HS-27A (cell line): ENCODE measurements around the gene MEGF11.

ENCODE experiments used
- DNase-seq: peaks from one replicate; pipeline ENCODE4 v3.0.0-alpha.2; 2012; ENCODE audit warnings: low read depth, missing footprints

The MEGF11 gene

GRCh38 chr15:66139591-66140207 is 113.9 kb downstream of the MEGF11 start:
- no peak for DNase-seq

- no peak for DNase-seq
Measured at GRCh38 chr15:66138892-66139590, 114.5 kb downstream of the MEGF11 start.

- no peak for DNase-seq
Measured at GRCh38 chr15:66138096-66138783, 115.3 kb downstream of the MEGF11 start.

- no peak for DNase-seq
Measured at GRCh38 chr15:66136948-66137347, 116.6 kb downstream of the MEGF11 start.

DNA sequence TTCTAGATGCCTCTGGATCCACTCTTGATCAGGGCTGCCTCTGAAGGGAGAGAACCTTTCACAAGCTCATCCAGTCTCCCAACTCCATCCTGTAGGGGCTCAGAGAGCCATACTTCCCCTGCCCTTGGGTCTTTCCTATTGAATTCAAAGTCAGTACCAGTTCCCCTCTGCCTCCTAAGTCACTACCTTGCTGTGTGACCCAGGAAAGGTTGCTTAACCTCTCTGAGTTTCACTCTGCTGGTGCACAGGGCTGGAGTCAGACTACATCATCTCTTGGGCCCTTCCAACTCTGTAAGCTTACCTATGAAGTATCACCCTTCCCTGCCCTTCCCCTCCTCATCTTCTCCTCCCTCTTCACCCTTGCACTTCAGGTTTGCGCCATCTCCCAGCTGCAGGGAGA is 117.9 kb downstream of the MEGF11 start:
- DNase-seq, result no peak

DNA sequence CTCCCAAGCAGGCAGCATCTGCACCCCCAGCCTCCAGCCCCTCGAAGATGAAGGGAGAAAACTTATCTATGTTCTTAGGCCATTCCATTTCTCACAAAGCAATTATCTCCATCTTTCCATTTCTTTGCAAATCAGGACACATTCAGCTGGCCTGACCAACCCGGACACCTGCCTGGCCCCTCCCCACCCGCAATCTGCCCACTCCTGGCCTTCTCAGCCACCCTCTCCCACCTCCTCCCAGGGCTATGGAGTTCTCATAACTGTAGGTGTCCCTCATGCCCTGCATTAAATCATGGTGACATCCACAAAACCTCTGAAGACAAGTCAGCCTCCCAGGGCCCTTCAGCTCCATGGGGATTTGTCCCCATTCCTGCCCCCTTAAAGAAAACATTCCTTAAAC is 119.3 kb downstream of the MEGF11 start:
- no peak for DNase-seq

DNA sequence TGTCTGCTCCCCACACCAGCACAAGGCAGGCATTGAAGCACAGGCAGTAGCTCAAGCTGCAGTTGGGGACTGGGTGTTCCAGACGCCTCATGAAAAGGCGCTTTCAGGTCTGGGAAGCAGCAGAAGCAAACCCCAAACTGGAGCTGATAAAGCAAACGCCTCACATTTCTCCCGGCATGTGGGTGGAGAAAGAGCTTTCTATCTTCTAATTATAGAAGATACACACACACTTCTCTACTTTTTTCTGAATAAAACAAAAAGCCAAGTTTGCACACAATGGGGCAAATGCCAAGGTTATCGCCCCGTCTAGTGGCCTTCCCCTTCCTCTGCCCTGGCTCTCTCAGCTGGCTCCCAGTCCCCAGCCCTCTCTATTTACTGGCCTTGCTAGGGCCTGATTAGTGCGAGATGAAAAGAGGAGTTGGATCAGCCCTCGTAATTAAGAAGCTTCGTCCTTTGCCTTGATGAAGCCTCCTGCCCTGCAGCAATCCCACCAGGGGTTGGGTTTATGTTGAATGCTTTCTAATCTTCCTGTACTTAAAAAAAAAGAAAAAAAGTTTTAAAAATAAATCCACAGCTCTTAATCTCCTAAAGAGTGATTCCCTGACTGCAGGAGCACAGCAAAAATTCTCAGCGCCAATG is 120.2 kb downstream of the MEGF11 start:
- DNase-seq, result no peak

DNA sequence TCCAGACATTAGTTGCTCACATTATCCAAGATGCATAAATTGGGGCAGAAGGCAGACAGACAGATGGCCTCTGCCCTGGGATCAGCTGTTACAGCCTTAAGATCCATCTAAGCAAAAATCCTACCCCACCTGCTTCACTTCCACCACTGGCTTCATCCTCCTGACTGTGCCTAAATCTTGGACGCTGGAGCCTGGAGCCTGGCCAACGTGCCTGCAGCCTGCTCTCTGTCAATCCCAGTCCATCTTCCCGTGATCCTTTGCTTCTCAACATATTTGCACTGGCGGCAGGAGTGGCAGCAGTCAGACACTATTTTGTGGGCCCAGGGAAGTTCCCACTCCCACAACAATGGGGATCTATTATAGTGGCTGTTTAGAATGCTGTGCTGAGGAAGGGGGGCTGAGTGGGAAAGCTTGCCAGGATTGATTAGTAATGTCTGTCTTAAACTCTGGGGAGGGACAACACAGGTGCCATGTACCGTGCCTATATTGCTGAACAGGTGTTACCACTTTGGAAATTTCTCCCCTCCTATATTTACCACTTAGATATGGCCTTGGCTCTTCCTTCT is 121.2 kb downstream of the MEGF11 start:
- no peak for DNase-seq

DNA sequence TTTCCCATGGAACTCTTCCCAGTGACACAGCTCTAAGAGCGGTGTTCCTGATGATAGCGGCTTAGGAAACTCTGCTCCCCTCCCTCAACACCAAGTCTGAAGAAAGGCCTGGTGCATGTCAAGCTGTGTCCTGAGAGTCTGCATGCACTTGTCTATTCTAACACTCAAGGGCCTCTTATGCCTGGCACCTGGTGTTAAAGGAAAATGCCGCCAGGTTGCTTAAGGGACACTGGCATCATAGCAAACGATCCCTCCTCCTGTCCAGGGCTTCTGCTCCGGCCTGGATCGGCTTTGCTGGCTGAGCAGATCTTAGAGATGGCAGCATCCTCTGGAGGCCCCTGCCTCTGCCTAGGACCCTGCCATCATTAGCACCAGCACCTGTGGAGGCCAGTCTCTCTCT is 121.7 kb downstream of the MEGF11 start:
- no peak for DNase-seq

DNA sequence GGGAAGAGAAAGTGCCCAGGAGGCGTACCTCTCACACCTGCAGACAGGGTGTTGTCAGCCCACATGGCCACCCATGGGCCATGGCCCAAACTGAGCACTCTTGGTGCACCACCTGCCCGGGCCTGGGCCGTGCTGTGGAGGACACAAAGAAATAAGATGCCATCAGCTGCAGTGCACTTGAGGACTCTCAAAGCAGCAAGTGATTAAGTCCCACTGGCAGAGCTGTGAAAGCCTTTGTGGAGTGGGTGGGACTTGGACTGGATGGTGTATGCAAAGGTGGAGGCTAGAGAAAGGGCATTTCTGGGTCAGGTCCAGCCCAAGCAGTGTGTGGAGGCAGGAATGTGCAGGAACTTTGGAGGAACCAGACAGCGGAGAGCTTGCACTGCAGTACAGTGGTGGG is 122.3 kb downstream of the MEGF11 start:
- no peak for DNase-seq

DNA sequence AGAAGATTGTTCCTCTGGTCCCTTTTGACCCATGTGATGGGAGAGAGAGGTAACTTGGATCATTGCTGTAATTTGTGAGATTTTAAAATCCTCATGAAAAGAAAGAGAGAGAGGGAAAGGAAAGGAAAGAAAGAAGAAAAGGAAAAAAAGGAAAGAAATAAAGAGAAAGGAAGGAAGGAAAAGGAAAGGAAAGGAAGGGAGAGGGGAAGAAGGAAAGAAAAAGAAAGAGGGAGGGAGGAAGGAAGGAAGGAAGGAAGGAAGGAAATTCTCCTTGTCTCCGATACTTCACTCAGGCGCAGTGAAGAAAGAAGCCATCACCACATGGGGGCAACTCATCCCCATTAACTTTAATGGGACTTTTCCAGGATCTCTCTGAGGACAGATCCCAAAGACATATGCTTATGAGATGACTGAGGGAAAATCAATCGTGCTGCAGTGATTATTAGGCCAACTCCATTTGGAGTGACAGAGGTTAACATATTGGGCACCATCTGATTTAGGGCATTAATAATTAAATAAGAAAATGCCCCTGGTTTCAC is 123.0 kb downstream of the MEGF11 start:
- no peak for DNase-seq

GRCh38 chr15:66129586-66129985 is 124.0 kb downstream of the MEGF11 start:
- no peak for DNase-seq

DNA sequence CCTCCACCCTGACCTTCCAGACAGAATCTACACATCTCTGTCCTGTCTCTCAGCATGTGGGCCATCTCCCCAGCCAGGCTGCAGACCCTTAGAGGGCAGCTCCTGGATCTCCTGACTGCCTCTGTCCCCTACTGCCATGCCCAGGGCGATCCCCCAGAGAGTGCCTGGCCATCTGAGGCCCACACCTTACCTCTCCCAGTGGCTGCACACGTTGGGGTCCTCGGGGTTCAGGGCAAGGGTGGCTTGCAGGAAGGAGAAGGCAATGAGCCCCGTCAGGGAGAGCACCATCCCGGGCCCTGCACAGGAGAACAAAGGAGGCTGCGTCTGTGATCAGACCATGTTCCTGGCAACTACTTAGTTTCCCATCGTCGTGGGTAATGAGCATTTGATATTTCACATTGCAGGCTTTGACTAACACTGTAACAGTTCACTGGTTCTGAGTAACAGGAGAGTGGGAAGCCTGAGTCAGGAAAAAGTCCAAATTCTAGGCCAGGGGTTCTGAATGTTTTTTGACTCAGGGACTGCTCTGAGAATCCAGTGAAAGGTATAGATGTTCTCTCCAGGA is 125.4 kb downstream of the MEGF11 start:
- DNase-seq, result no peak

GRCh38 chr15:66126456-66126855 is 127.1 kb downstream of the MEGF11 start:
- no peak for DNase-seq

GRCh38 chr15:66126031-66126441 is 127.5 kb downstream of the MEGF11 start:
- no peak for DNase-seq

GRCh38 chr15:66124651-66125050 is 128.9 kb downstream of the MEGF11 start:
- DNase-seq, result no peak

- DNase-seq, result no peak
Measured at GRCh38 chr15:66123799-66124198, 129.8 kb downstream of the MEGF11 start.

GRCh38 chr15:66120422-66120821 is 133.1 kb downstream of the MEGF11 start:
- no peak for DNase-seq

- no peak for DNase-seq
Measured at GRCh38 chr15:66117841-66118240, 135.7 kb downstream of the MEGF11 start.

- DNase-seq, result no peak
Measured at GRCh38 chr15:66115568-66116206, 137.9 kb downstream of the MEGF11 start.

DNA sequence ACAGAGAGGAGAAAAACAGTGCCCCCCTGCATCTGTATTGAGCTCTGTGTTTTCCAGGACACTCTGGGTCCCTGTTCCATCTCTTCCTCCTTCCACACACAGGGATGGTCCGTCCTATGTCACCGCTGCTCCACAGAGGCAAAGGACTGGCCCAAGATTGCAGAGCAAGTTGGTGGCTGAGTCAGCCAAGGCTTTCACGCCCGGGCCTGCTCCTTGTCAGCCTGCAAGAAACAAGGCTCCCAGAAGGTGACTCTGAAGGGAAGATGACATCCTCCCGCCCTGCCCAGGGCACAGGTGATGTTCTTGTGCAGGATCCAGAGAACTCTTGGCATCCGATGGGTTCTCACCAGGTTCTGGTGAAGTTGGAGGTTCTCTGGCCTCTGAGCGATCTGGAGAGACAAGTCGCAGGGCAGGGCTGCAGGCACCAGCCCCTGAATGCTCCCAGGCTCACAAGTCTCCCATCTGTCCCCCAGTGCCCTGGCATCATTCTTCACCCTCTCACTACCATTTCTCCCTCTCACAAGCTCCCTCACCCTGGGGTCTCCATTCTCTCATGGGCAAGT is 138.6 kb downstream of the MEGF11 start:
- DNase-seq, result no peak
